GM21737 (cell line): Measurements from ENCODE around the gene TCFL5.
"Not testable (repeated sequence)": the region's sequence is repeated elsewhere in the genome, so short reads cannot be mapped to it uniquely, and the experiment has no call there.

Experiments
- ATAC-seq: cut with Tn5 transposase; IDR thresholded peaks from one replicate; pipeline ENCODE4 v1.9.1; 2021; ENCODE audit warnings: mild to moderate bottlenecking, moderate library complexity; ENCODE audit not compliant: unreplicated experiment

Gene TCFL5

GRCh38 chr20:62858058-62858830, 3.4 kb downstream of the TCFL5 start:
- ATAC-seq: no peak

- no peak for ATAC-seq
Measured at GRCh38 chr20:62856931-62857619, 4.5 kb downstream of the TCFL5 start.

DNA sequence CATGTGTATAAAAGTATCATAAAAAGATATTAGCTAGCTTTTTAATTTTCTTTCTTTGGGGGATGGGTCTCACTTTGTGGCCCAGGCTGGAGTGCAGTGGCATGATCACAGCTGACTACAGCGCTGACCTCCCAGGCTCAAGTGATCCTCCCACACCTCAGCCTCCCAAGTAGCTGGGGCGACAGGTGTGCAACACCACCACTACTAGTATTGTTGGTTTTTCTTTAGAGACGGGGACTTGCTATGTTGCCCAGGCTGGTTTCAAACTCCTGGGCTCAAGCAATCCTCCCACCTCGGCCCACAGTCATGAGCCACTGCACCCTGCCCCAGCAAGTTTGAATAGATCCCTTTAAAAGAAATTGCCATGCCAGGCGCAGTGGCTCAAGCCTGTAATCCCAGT, 6.5 kb downstream of the TCFL5 start:
- ATAC-seq: no peak

GRCh38 chr20:62854121-62854520, 7.5 kb downstream of the TCFL5 start:
- no peak for ATAC-seq

DNA sequence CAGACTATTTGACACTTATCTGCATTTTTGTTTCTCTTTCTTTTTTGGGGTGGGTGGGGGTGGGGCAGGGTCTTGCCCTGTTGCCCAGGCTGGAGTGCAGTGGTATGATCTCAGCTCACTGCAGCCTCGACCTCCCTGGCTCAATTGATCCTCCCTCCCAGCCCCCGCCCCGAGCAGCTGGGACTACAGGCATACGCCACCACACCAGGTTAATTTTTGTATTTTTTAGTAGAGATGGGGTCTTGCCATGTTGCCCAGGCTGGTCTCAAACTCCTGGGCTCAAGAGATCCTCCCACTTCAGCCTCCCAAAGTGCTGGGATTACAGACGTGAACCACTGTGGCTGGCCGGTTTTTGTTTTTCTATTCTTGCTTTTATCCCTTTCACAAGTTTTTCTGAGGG, 8.3 kb downstream of the TCFL5 start:
- not testable (repeated sequence) for ATAC-seq

- no peak for ATAC-seq
Measured at GRCh38 chr20:62852841-62853240, 8.8 kb downstream of the TCFL5 start.

- no peak for ATAC-seq
Measured at GRCh38 chr20:62852196-62852595, 9.4 kb downstream of the TCFL5 start.

DNA sequence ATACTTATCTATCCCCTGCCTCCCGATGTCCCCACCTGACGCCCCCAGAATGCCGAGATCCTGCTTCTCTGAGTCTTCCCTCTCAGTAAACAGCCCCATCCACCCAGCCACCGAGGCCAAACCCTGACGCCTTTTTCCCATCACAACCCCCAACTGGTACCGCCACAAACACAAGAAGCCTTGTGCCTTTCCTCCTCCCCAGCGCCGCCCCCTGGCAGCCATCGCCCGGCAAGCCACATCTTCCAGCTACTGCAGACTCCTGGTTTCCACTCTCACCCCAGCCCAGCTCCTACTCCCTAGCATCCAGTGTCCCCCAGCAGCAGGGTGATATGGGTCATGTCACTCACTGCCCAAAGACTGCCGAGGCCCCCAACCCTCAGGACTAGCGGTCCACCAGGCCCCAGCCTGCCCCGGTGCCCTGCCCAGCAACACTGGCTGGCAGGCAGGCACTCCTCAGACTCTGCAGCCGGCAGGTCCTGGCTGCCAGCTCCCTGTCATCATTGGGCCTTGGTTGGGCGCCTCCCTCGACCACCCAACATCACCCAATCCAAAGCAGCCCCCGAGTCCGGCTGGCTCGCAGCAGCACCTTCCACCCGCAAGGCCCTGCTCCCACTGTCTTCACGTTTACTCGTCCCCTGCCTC, 11.2 kb downstream of the TCFL5 start:
- no peak for ATAC-seq

DNA sequence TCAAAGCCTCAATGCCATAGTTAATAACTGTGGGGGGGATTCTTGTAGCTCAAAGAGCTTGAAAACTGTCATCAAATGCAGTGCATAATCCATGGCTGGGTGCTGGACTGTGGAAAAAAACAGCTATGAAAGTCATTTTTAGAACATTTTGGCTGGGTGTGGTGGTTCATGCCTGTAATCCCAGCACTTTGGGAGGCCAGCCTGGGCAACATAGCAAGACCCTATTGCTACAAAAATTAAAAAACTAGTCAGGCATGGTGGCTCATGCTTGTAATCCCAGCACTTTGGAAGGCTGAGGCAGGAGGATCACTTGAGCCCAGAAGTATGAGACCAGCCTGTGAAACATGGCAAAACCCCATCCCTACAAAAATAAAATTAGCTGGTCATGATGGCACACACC, 12.2 kb downstream of the TCFL5 start:
- no peak for ATAC-seq

- not testable (repeated sequence) for ATAC-seq
Measured at GRCh38 chr20:62848917-62849316, 12.7 kb downstream of the TCFL5 start.

- no peak for ATAC-seq
Measured at GRCh38 chr20:62846166-62846890, 15.3 kb downstream of the TCFL5 start.

DNA sequence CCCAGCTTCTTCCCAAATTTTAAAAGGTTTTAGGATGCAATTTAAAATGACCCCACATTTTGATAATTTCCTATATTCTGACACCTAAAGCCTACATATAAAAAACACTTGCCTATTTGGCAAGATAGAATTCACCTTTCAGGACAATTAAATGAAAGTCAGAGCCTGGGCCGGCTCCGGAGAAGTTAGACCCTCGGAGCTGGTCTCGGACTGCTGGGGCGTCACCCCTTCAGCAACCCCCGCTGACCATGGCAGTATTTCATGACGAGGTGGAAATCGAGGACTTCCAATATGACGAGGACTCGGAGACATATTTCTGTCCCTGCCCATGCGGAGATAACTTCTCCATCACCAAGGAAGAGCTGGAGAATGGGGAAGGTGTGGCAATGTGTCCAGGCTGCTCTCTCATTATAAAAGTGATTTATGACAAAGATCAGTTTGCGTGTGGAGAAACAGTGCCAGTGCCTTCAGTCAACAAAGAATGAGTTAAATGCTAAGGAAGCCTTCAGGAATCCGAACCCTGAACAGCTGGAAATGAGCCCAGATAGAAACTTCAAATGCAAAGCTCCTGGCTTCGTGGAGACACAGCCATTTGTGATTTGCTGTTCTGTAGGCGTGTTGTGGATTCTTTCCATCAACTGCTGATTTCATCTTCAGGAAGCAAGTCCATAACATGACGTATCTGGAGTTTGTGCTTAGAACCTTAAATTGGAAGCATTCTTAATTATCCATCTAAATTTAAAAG, 16.0 kb downstream of the TCFL5 start:
- no peak for ATAC-seq

GRCh38 chr20:62844182-62844581, 17.4 kb downstream of the TCFL5 start:
- no peak for ATAC-seq

- ATAC-seq: no peak
Measured at GRCh38 chr20:62843656-62844055, 18.0 kb downstream of the TCFL5 start.

DNA sequence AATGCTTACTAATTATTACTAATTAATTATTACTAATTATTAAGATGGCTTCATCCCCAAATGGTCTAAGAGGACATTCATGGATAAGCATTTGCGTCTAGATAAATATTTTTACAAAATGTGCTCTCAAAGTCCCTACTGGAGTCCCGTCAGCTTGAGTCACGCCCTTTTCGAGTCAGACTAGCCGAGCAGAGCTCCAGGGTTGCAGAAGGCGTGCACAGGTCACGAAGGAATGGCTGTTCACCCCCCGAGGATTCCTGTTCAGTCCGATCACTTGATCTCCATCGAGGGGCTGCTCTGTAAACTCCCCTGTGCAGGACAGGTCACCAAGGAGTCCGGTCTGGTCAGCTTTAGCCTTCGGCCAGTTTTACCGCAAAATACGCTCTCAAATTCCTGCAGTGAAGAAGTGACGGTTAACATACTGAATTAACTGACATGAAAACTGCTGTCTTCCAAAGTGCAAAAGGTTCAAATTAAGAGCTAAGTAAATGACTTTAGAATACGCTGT, 19.9 kb downstream of the TCFL5 start:
- ATAC-seq: no peak

GRCh38 chr20:62840244-62841197, 21.1 kb downstream of the TCFL5 start:
- no peak for ATAC-seq

DNA sequence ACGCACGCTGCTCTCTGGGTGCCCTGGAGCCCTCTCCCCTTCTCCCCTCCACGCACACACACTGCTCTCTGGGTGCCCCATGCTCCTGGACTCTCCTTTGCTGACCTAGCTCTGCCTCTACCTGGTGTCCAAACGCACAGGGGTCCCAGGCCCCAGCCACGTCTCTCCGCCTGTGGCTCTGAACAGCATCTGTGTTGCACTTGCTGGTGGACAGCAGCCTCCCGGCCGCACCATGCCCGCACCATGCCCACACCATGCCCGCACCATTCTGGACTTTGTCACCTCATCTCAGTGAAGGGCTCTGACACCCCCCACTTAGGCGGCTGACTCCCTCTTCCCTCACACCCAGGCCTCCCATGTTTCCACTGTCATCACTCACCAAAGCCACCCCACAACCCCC, 21.8 kb downstream of the TCFL5 start:
- no peak for ATAC-seq

DNA sequence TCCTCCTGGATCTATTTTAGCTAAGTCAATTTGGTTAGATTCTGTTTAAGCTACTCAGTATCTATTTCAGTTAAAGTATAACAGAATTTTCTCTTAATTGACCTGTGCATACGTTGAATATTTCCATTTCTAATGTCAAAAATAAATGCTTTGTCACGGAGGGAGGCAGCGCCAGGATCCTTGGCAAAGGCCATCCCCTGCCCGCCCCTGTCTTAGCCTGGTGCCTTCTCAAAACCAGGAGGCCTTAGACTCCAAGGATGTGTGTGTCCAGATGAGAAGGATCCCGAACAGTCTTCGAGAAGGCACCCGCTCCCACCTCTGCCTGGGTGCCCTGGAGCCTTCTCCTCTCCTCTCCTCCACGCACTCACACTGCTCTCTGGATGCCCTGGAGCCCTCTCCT, 22.4 kb downstream of the TCFL5 start:
- ATAC-seq: no peak

GRCh38 chr20:62838128-62838891, 23.3 kb downstream of the TCFL5 start:
- peak; percentile 60 for ATAC-seq
